K562 (cell line): ENCODE data around the gene HNRNPF. TPM values are rescaled to one million over a fixed set of nuclear protein-coding genes. Genes with fewer than 3 reads are reported as not detected.

ENCODE experiments used
- ATF7 ChIP-seq: fragments of 450-650 bp; IDR thresholded peaks from 2 replicates; pipeline ENCODE4 v1.7.1; 2014; ENCODE audit warnings: mild to moderate bottlenecking, moderate library complexity
- CREM ChIP-seq: IDR thresholded peaks from 2 replicates; pipeline ENCODE4 v1.6.1; 2014; ENCODE audit warnings: antibody characterized with exemption, low read depth
- EZH2 ChIP-seq: IDR thresholded peaks from 2 replicates; pipeline ENCODE4 v1.6.1; 2012; ENCODE audit warnings: low read depth, mild to moderate bottlenecking, inconsistent platforms, low read length, borderline replicate concordance
- LCOR ChIP-seq: sonication (generic); formaldehyde crosslinking; IDR thresholded peaks from 2 replicates; pipeline ENCODE4 v1.8.0; 2022; ENCODE audit warnings: mild to moderate bottlenecking, missing genetic modification reagents
- NBN ChIP-seq: fragments of 450-650 bp; IDR thresholded peaks from 2 replicates; pipeline ENCODE4 v1.6.1; 2016; ENCODE audit warnings: low read depth, mild to moderate bottlenecking
- SAFB2 ChIP-seq: fragments of 200-400 bp; formaldehyde crosslinking; IDR thresholded peaks from 2 replicates; pipeline ENCODE4 v1.6.1; 2018; ENCODE audit warnings: borderline replicate concordance, low read length, low read depth, moderate library complexity; ENCODE audit not compliant: severe bottlenecking
- SMAD3 ChIP-seq: fragments of 450-650 bp; formaldehyde crosslinking; conservative IDR thresholded peaks from 2 replicates; pipeline ENCODE4 v1.4.0; 2020; ENCODE audit warnings: mild to moderate bottlenecking
- SMARCC2 ChIP-seq: fragments of 450-650 bp; IDR thresholded peaks from 2 replicates; pipeline ENCODE4 v1.6.1; 2017; ENCODE audit warnings: antibody characterized with exemption, moderate library complexity, mild to moderate bottlenecking, low read depth
- SRF ChIP-seq, 2 experiments: fragments of 250-450, 450-650 bp in 1 of 2; sonication (Bioruptor Pico) in 1 of 2; sonication (generic) in 1 of 2; formaldehyde crosslinking; IDR thresholded peaks; 2 replicates each; pipeline versions ENCODE4 v1.5.0 to v1.5.1; 2020 to 2022; ENCODE audit warnings: mild to moderate bottlenecking in 1 of 2, missing genetic modification reagents in 1 of 2
- TAF1 ChIP-seq: IDR thresholded peaks from 2 replicates; pipeline ENCODE4 v1.6.1; 2011; ENCODE audit warnings: mild to moderate bottlenecking, low read length, moderate library complexity; ENCODE audit not compliant: insufficient read depth, control insufficient read depth, severe bottlenecking; ENCODE audit errors: extremely low read depth
- TCF7 ChIP-seq: sonication (generic); IDR thresholded peaks from 2 replicates; pipeline ENCODE4 v1.6.1; 2016; ENCODE audit warnings: antibody characterized with exemption, borderline replicate concordance
- TRIM28 ChIP-seq: fragments of 450-650 bp; IDR thresholded peaks from 2 replicates; pipeline ENCODE4 v1.6.1; 2017
- U2AF1 ChIP-seq: fragments of 200-400 bp; formaldehyde crosslinking; optimal IDR thresholded peaks from 2 replicates; pipeline ENCODE3; 2017; ENCODE audit warnings: mild to moderate bottlenecking, low read depth, low read length, moderate library complexity
- ZNF184 ChIP-seq: sonication (generic); formaldehyde crosslinking; IDR thresholded peaks from 2 replicates; pipeline ENCODE4 v1.5.0; 2020; ENCODE audit warnings: missing genetic modification reagents
- polyA plus RNA-seq, 8 experiments: library from polyadenylated mRNA; depleted of rRNA in 4 of 8; stranded (reverse) in 5 of 8; unstranded in 3 of 8; fragments of >200 nt; fragmentation: Nextera tagmentation in 2 of 8; fragmentation: Illumina TruSeq in 1 of 8; extraction: Ambion mirVana in 2 of 8; extraction: Trizol in 1 of 8; gene quantifications; 2 replicates each; pipeline versions ENCODE4 v1.2.1 to v1.2.3, GENCODE V29; 2011 to 2014; ENCODE audit warnings: inconsistent platforms in 1 of 8, missing spikeins in 1 of 8
- total RNA-seq, 7 experiments: library from RNA; depleted of rRNA in 6 of 7; stranded (reverse); fragments of >200 nt in 6 of 7; fragmentation: Illumina TruSeq in 2 of 7; extraction: Trizol in 2 of 7; gene quantifications; 2 replicates each; pipeline versions ENCODE4 v1.2.1 to v1.2.3, GENCODE V29; 2011 to 2021; ENCODE audit warnings: low replicate concordance in 1 of 7
- TF ChIP-seq, protein P1 (sequence below): fragments of 450-650 bp; formaldehyde crosslinking; IDR thresholded peaks from 2 replicates; pipeline ENCODE4 v1.4.0; 2020; ENCODE audit warnings: mild to moderate bottlenecking, mixed read lengths
- TF ChIP-seq, protein P2 (sequence below): sonication (generic); formaldehyde crosslinking; IDR thresholded peaks from 2 replicates; pipeline ENCODE4 v1.8.0; 2023; ENCODE audit warnings: mild to moderate bottlenecking, missing genetic modification reagents
- TF ChIP-seq, protein P3 (sequence below): sonication (generic); formaldehyde crosslinking; IDR thresholded peaks from 2 replicates; pipeline ENCODE4 v1.8.1; 2023; ENCODE audit warnings: mild to moderate bottlenecking, missing genetic modification reagents

Gene HNRNPF
- total and polyA plus RNA-seq, 9 of the 15 experiments (the other 6 are each of a cell fraction or from before 2014, with no cell fraction given): 192 to 489 (median 416) TPM

DNA sequence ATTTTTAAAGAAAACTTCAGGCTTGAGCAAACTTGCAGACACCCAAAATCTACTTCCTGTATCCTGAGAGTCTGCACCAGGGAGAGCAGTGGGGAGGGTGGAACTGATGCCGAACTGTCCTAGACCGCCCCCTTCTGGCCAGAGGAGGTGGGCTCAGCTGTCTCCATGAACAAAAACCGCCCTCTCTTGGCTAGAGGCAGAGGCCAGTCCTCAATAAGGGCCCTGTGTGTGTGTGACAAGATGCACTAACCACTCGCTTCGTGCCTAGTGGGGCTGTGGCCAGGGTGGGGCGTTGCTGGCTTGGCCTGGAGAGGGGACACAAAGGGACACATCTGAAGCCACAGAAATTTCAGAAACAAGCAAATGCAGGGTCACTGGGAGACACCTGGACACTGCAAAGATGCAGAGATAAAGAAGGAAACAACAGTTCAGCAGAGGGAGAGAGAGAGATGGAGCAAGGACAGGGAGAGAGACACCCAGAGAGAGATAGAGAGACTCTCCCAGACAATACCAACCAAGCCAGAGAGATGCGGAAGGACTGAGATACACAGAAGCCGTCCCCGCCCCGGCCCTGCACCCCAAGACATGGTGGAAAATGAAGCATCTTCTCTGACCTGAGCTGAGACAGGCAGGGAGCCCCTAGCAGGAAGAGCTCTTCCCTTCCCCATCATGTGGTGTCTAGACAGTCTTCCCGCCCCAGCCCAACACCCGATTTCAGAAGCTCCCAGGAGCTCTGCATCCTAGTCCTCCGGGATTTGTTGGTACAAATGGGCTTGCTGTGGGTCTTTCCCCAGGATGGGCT lies 60.3 kb downstream of the HNRNPF start (continued):
- TF ChIP-seq, protein P1, sequence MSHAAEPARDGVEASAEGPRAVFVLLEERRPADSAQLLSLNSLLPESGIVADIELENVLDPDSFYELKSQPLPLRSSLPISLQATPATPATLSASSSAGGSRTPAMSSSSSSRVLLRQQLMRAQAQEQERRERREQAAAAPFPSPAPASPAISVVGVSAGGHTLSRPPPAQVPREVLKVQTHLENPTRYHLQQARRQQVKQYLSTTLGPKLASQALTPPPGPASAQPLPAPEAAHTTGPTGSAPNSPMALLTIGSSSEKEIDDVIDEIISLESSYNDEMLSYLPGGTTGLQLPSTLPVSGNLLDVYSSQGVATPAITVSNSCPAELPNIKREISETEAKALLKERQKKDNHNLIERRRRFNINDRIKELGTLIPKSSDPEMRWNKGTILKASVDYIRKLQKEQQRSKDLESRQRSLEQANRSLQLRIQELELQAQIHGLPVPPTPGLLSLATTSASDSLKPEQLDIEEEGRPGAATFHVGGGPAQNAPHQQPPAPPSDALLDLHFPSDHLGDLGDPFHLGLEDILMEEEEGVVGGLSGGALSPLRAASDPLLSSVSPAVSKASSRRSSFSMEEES: no peak
- TF ChIP-seq, protein P2, sequence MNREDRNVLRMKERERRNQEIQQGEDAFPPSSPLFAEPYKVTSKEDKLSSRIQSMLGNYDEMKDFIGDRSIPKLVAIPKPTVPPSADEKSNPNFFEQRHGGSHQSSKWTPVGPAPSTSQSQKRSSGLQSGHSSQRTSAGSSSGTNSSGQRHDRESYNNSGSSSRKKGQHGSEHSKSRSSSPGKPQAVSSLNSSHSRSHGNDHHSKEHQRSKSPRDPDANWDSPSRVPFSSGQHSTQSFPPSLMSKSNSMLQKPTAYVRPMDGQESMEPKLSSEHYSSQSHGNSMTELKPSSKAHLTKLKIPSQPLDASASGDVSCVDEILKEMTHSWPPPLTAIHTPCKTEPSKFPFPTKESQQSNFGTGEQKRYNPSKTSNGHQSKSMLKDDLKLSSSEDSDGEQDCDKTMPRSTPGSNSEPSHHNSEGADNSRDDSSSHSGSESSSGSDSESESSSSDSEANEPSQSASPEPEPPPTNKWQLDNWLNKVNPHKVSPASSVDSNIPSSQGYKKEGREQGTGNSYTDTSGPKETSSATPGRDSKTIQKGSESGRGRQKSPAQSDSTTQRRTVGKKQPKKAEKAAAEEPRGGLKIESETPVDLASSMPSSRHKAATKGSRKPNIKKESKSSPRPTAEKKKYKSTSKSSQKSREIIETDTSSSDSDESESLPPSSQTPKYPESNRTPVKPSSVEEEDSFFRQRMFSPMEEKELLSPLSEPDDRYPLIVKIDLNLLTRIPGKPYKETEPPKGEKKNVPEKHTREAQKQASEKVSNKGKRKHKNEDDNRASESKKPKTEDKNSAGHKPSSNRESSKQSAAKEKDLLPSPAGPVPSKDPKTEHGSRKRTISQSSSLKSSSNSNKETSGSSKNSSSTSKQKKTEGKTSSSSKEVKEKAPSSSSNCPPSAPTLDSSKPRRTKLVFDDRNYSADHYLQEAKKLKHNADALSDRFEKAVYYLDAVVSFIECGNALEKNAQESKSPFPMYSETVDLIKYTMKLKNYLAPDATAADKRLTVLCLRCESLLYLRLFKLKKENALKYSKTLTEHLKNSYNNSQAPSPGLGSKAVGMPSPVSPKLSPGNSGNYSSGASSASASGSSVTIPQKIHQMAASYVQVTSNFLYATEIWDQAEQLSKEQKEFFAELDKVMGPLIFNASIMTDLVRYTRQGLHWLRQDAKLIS (CRISPR knock-in tag): no peak
- peak in 1 of 2 experiments; percentile 47; a peak in 1 of 4 replicates for TF ChIP-seq SRF (CRISPR knock-in tag; IDR thresholded peaks at IDR 0.05)
- peak; percentile 70 for TF ChIP-seq LCOR (CRISPR knock-in tag)
- TF ChIP-seq, protein P3, sequence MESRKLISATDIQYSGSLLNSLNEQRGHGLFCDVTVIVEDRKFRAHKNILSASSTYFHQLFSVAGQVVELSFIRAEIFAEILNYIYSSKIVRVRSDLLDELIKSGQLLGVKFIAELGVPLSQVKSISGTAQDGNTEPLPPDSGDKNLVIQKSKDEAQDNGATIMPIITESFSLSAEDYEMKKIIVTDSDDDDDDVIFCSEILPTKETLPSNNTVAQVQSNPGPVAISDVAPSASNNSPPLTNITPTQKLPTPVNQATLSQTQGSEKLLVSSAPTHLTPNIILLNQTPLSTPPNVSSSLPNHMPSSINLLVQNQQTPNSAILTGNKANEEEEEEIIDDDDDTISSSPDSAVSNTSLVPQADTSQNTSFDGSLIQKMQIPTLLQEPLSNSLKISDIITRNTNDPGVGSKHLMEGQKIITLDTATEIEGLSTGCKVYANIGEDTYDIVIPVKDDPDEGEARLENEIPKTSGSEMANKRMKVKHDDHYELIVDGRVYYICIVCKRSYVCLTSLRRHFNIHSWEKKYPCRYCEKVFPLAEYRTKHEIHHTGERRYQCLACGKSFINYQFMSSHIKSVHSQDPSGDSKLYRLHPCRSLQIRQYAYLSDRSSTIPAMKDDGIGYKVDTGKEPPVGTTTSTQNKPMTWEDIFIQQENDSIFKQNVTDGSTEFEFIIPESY (CRISPR knock-in tag): peak; percentile 41; the same call in 1 of the 2 replicates
- no peak for TF ChIP-seq TCF7
- no peak for TF ChIP-seq SAFB2
- TF ChIP-seq U2AF1: no peak
- TF ChIP-seq ATF7: peak; percentile 60
- TF ChIP-seq SMAD3: no peak
- no peak for TF ChIP-seq EZH2
- TF ChIP-seq SMARCC2: 0 out of 2 replicates have a peak, but pooled peaks have one; percentile 28
- peak; percentile 38; the same call in 1 of the 2 replicates for TF ChIP-seq NBN
- no peak for TF ChIP-seq TRIM28
- no peak for TF ChIP-seq TAF1
- TF ChIP-seq ZNF184: no peak
- TF ChIP-seq CREM: peak; percentile 51; the same call in 1 of the 2 replicates
